HepG2 (cell line): ENCODE measurements around the gene MC1R. TPM values are rescaled to one million over a fixed set of nuclear protein-coding genes. Genes with fewer than 3 reads are reported as not detected.
A peak's percentile ranks its signal among the peaks of the same experiment; 100 is the strongest.

Experiments used
- ARID2 ChIP-seq: sonication (generic); formaldehyde crosslinking; IDR thresholded peaks from 2 replicates; pipeline ENCODE4 v1.8.1; 2022; ENCODE audit warnings: mild to moderate bottlenecking, missing genetic modification reagents, borderline replicate concordance
- FLYWCH1 ChIP-seq: sonication (generic); formaldehyde crosslinking; IDR thresholded peaks from 2 replicates; pipeline ENCODE4 v1.8.1; 2023; ENCODE audit warnings: mild to moderate bottlenecking, missing genetic modification reagents
- GATAD2A ChIP-seq: IDR thresholded peaks from 2 replicates; pipeline ENCODE4 v1.6.1; 2016
- HNRNPUL1 ChIP-seq: fragments of 200-400 bp; formaldehyde crosslinking; IDR thresholded peaks from 2 replicates; pipeline ENCODE4 v1.6.1; 2017; ENCODE audit warnings: low read depth, mild to moderate bottlenecking, low read length, moderate library complexity
- KLF13 ChIP-seq: sonication (generic); formaldehyde crosslinking; IDR thresholded peaks from 2 replicates; pipeline ENCODE4 v1.4.0; 2020; ENCODE audit warnings: mild to moderate bottlenecking, missing genetic modification reagents
- NFIB ChIP-seq: sonication (generic); formaldehyde crosslinking; IDR thresholded peaks from 2 replicates; pipeline ENCODE4 v1.9.0; 2021; ENCODE audit warnings: missing genetic modification reagents, mild to moderate bottlenecking, borderline replicate concordance
- NR2F1 ChIP-seq, 2 experiments: fragments of 450-650 bp in 1 of 2; formaldehyde crosslinking in 1 of 2; IDR thresholded peaks; 2 replicates each; pipeline versions ENCODE4 v1.5.0 to v1.6.1; 2016 to 2020; ENCODE audit warnings: mild to moderate bottlenecking in 1 of 2, missing compliant biosample characterization in 1 of 2, missing genetic modification reagents in 1 of 2, moderate library complexity in 1 of 2
- SAP130 ChIP-seq: IDR thresholded peaks from 2 replicates; pipeline ENCODE4 v1.6.1; 2016; ENCODE audit warnings: low read depth
- SNAI1 ChIP-seq: sonication (generic); formaldehyde crosslinking; IDR thresholded peaks from 2 replicates; pipeline ENCODE4 v1.5.0; 2020; ENCODE audit warnings: mild to moderate bottlenecking, missing genetic modification reagents, borderline replicate concordance
- SP2 ChIP-seq: sonication (generic); formaldehyde crosslinking; IDR thresholded peaks from 2 replicates; pipeline ENCODE4 v1.5.1; 2020; ENCODE audit warnings: mild to moderate bottlenecking, missing genetic modification reagents
- TAF1 ChIP-seq: sonication (generic); formaldehyde crosslinking; IDR thresholded peaks from 2 replicates; pipeline ENCODE4 v1.4.0; 2020; ENCODE audit warnings: missing genetic modification reagents
- ZKSCAN8 ChIP-seq: IDR thresholded peaks from 2 replicates; pipeline ENCODE4 v1.6.1; 2016; ENCODE audit warnings: borderline replicate concordance, missing genetic modification reagents, missing compliant biosample characterization
- ZNF12 ChIP-seq: sonication (generic); formaldehyde crosslinking; IDR thresholded peaks from 2 replicates; pipeline ENCODE4 v1.5.0; 2020; ENCODE audit warnings: missing genetic modification reagents
- ZNF253 ChIP-seq: sonication (generic); formaldehyde crosslinking; IDR thresholded peaks from 2 replicates; pipeline ENCODE4 v1.8.0; 2022; ENCODE audit warnings: mild to moderate bottlenecking, missing genetic modification reagents, borderline replicate concordance
- ZNF773 ChIP-seq: sonication (generic); formaldehyde crosslinking; IDR thresholded peaks from 2 replicates; pipeline ENCODE4 v1.4.0; 2020; ENCODE audit warnings: missing genetic modification reagents, borderline replicate concordance
- ZNF776 ChIP-seq: sonication (generic); formaldehyde crosslinking; IDR thresholded peaks from 2 replicates; pipeline ENCODE4 v1.4.0; 2020; ENCODE audit warnings: mild to moderate bottlenecking, missing genetic modification reagents
- polyA plus RNA-seq, 8 experiments: library from polyadenylated mRNA; depleted of rRNA in 3 of 8; stranded (reverse) in 7 of 8; unstranded in 1 of 8; fragments of >200 nt; fragmentation: Illumina TruSeq in 4 of 8; extraction: Trizol in 4 of 8; gene quantifications; 2 replicates each; pipeline versions ENCODE4 v1.2.1 to v1.2.3, GENCODE V29; 2011 to 2016; ENCODE audit warnings: low read depth in 4 of 8, missing spikeins in 1 of 8, mixed read lengths in 1 of 8; ENCODE audit not compliant: insufficient read depth in 1 of 8
- total RNA-seq, 5 experiments: library from RNA; depleted of rRNA; stranded (reverse); fragments of >200 nt; fragmentation: Illumina TruSeq; extraction: Trizol; gene quantifications; 2 replicates each; pipeline ENCODE4 v1.2.3, GENCODE V29; 2016; ENCODE audit warnings: low read depth in 1 of 5
- TF ChIP-seq, protein P1 (sequence below), 2 experiments: sonication (generic) in 1 of 2; formaldehyde crosslinking in 1 of 2; IDR thresholded peaks; 2 replicates each; pipeline versions ENCODE4 v1.6.1 to v1.9.0; 2014 to 2022; ENCODE audit warnings: antibody characterized with exemption in 1 of 2, borderline replicate concordance in 1 of 2, inconsistent platforms in 1 of 2, low read depth in 1 of 2, missing genetic modification reagents in 1 of 2
- TF ChIP-seq, protein P2 (sequence below): sonication (generic); formaldehyde crosslinking; IDR thresholded peaks from 2 replicates; pipeline ENCODE4 v1.5.1; 2020; ENCODE audit warnings: missing genetic modification reagents, mild to moderate bottlenecking, borderline replicate concordance
- TF ChIP-seq, protein P3 (sequence below): IDR thresholded peaks from 2 replicates; pipeline ENCODE4 v1.6.1; 2016; ENCODE audit warnings: low read depth, control low read depth

MC1R gene
- total and polyA plus RNA-seq, 2 of the 13 experiments (the other 11 are each of a cell fraction or from before 2014, with no cell fraction given), result 9.1 to 14.8 TPM

DNA sequence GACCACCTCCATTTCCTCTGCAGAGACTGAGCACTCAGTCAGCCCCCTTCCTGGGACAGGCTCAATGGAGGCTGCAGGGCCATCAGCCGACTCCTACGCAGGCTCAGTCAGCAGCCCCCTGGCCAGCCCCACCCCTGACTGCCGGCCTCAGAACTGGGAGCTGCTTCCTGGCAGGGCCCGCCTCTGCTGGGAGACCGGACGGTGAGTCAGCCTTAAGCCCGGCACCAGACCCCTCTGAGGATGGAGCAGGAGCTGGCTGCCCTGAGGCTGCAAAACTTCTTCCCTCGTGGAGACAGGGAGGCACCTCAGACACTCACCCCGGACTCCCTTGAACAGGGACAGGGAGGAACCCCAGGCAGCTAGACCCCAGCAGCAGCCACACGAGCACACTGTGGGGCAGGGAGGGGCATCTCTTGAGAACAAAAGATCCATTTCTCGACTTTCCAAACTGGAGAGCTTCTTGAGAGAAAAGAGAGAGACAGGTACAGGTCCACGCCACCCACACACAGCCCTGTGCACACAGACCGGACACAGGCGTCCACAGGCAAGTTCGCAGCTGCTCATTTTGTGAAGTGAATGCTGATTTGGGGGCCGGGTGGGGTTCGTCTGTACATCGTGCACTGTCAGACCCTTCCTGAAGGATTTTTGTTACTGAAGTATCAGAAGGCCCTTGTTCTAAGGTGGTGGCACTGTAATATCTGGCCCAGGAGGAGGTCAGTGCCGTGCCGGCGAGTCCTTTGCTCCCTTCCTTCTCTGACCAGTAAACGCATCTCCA, 3.2 kb downstream of the MC1R start (continued):
- 0 out of 2 replicates have a peak, but pooled peaks have one; percentile 8 for TF ChIP-seq ZNF776 (CRISPR knock-in tag)
- TF ChIP-seq, protein P1, sequence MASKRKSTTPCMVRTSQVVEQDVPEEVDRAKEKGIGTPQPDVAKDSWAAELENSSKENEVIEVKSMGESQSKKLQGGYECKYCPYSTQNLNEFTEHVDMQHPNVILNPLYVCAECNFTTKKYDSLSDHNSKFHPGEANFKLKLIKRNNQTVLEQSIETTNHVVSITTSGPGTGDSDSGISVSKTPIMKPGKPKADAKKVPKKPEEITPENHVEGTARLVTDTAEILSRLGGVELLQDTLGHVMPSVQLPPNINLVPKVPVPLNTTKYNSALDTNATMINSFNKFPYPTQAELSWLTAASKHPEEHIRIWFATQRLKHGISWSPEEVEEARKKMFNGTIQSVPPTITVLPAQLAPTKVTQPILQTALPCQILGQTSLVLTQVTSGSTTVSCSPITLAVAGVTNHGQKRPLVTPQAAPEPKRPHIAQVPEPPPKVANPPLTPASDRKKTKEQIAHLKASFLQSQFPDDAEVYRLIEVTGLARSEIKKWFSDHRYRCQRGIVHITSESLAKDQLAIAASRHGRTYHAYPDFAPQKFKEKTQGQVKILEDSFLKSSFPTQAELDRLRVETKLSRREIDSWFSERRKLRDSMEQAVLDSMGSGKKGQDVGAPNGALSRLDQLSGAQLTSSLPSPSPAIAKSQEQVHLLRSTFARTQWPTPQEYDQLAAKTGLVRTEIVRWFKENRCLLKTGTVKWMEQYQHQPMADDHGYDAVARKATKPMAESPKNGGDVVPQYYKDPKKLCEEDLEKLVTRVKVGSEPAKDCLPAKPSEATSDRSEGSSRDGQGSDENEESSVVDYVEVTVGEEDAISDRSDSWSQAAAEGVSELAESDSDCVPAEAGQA (IDR thresholded peaks at IDR 0.05; ENCODE audit: low read depth), result peak; percentile 57; the same call in 1 of the 2 replicates
- TF ChIP-seq, protein P1 (CRISPR knock-in tag; IDR thresholded peaks at IDR 0.05; ENCODE audit: borderline replicate concordance), result no peak
- 0 out of 2 replicates have a peak, but pooled peaks have one; percentile 63 for TF ChIP-seq KLF13 (CRISPR knock-in tag)
- TF ChIP-seq TAF1 (CRISPR knock-in tag), result peak; percentile 92
- 0 out of 2 replicates have a peak, but pooled peaks have one; percentile 69 for TF ChIP-seq NFIB
- TF ChIP-seq ZNF773 (CRISPR knock-in tag), result no peak
- TF ChIP-seq, protein P2, sequence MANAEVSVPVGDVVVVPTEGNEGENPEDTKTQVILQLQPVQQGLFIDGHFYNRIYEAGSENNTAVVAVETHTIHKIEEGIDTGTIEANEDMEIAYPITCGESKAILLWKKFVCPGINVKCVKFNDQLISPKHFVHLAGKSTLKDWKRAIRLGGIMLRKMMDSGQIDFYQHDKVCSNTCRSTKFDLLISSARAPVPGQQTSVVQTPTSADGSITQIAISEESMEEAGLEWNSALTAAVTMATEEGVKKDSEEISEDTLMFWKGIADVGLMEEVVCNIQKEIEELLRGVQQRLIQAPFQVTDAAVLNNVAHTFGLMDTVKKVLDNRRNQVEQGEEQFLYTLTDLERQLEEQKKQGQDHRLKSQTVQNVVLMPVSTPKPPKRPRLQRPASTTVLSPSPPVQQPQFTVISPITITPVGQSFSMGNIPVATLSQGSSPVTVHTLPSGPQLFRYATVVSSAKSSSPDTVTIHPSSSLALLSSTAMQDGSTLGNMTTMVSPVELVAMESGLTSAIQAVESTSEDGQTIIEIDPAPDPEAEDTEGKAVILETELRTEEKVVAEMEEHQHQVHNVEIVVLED (CRISPR knock-in tag), result 0 out of 2 replicates have a peak, but pooled peaks have one; percentile 27
- TF ChIP-seq ARID2 (CRISPR knock-in tag), result peak; percentile 56; the same call in 1 of the 2 replicates
- TF ChIP-seq GATAD2A (CRISPR knock-in tag), result peak; percentile 72
- TF ChIP-seq SAP130 (CRISPR knock-in tag), result peak; percentile 94
- TF ChIP-seq FLYWCH1 (CRISPR knock-in tag), result no peak
- no peak for TF ChIP-seq SP2 (CRISPR knock-in tag)
- TF ChIP-seq ZNF12 (CRISPR knock-in tag), result 0 out of 2 replicates have a peak, but pooled peaks have one; percentile 18
- TF ChIP-seq HNRNPUL1, result no peak
- TF ChIP-seq, protein P3, sequence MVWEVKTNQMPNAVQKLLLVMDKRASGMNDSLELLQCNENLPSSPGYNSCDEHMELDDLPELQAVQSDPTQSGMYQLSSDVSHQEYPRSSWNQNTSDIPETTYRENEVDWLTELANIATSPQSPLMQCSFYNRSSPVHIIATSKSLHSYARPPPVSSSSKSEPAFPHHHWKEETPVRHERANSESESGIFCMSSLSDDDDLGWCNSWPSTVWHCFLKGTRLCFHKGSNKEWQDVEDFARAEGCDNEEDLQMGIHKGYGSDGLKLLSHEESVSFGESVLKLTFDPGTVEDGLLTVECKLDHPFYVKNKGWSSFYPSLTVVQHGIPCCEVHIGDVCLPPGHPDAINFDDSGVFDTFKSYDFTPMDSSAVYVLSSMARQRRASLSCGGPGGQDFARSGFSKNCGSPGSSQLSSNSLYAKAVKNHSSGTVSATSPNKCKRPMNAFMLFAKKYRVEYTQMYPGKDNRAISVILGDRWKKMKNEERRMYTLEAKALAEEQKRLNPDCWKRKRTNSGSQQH (CRISPR knock-in tag), result peak; percentile 75; the same call in 1 of the 2 replicates
- TF ChIP-seq SNAI1 (CRISPR knock-in tag), result peak; percentile 62; the same call in 1 of the 2 replicates
- no peak; the same call in 1 of the 2 replicates for TF ChIP-seq ZNF253 (CRISPR knock-in tag)
- TF ChIP-seq NR2F1 (CRISPR knock-in tag; IDR thresholded peaks at IDR 0.05), result no peak
- 0 out of 2 replicates have a peak, but pooled peaks have one; percentile 26 for TF ChIP-seq ZKSCAN8 (CRISPR knock-in tag)
